Endothelial cell of umbilical vein (primary cell): ENCODE data around the gene PLOD1. TPM values are rescaled to one million over a fixed set of nuclear protein-coding genes. Genes with fewer than 3 reads are reported as not detected.

Experiments used
- BruUV-seq: library from RNA; stranded (reverse); fragments of 400-500 nt; replicated peaks from 2 replicates; lab custom pipeline; 2021; lab: Mats Ljungman, UMichigan
- CTCF ChIA-PET: fragments of 300-600, 350-600 bp; sonication (Branson Sonifier 250); formaldehyde crosslinking; loops from one replicate; lab custom pipeline; 2021; ENCODE audit warnings: antibody characterized with exemption, inconsistent platforms; lab: Charles Lee
- POLR2A ChIA-PET: fragments of 300-600, 350-600 bp; sonication (Branson Sonifier 250); formaldehyde crosslinking; loops from one replicate; lab custom pipeline; 2021; ENCODE audit warnings: antibody characterized with exemption, inconsistent platforms; lab: Charles Lee
- DNase-seq: peaks from one replicate; pipeline ENCODE4 v3.0.0-alpha.2; 2011; ENCODE audit warnings: low read depth, low spot score
- FAIRE-seq: peaks from 2 replicates; lab custom pipeline; 2011; peaks lifted over from hg19 to GRCh38; lab: Jason Lieb, UNC
- H2AFZ ChIP-seq: 2 replicates; pipeline ENCODE4 v1.6.0; 2012; ENCODE audit warnings: low read depth, low read length, control low read depth, inconsistent platforms
- H3K27ac ChIP-seq: 2 replicates; pipeline ENCODE4 v1.5.1; 2011; ENCODE audit warnings: low read depth, mild to moderate bottlenecking, control low read depth, low read length, moderate library complexity; ENCODE audit not compliant: insufficient read depth
- H3K27me3 ChIP-seq, 2 experiments: 2 replicates each; pipeline versions ENCODE4 v1.6.0 to v1.6.1; 2011; ENCODE audit warnings: low read length in 2 of 2, mixed read lengths in 1 of 2; ENCODE audit not compliant: control insufficient read depth in 2 of 2, insufficient read depth in 2 of 2
- H3K36me3 ChIP-seq, 2 experiments: 2 replicates in 1 of 2; 3 replicates in 1 of 2; pipeline ENCODE4 v1.5.1; 2011; ENCODE audit warnings: low read length in 2 of 2, mild to moderate bottlenecking in 1 of 2, moderate library complexity in 1 of 2; ENCODE audit not compliant: control insufficient read depth in 2 of 2, insufficient read depth in 2 of 2; ENCODE audit errors: extremely low read depth in 1 of 2
- H3K4me1 ChIP-seq: 3 replicates; pipeline ENCODE4 v1.5.1; 2011; ENCODE audit warnings: mild to moderate bottlenecking, low read length; ENCODE audit not compliant: control insufficient read depth, insufficient read depth; ENCODE audit errors: extremely low read depth
- H3K4me2 ChIP-seq: 2 replicates; pipeline ENCODE4 v1.6.1; 2011; ENCODE audit warnings: low read length, control low read depth, mixed read lengths; ENCODE audit not compliant: insufficient read depth
- H3K4me3 ChIP-seq, 3 experiments: fragments of 200-600 bp in 1 of 3; sonication (generic), shearing (Covaris generic) in 1 of 3; replicated peaks in 1 of 3; 2 replicates each; pipeline ENCODE4 v1.5.1; 2011 to 2016; ENCODE audit warnings: control low read depth in 3 of 3, low read length in 3 of 3, mild to moderate bottlenecking in 2 of 3, inconsistent platforms in 1 of 3, low read depth in 1 of 3, moderate library complexity in 1 of 3; ENCODE audit not compliant: insufficient read depth in 1 of 3
- H3K79me2 ChIP-seq: 2 replicates; pipeline ENCODE4 v1.6.0; 2012; ENCODE audit warnings: low read length, inconsistent platforms; ENCODE audit not compliant: control insufficient read depth, insufficient read depth
- H3K9ac ChIP-seq: replicated peaks from 2 replicates; pipeline ENCODE3; 2011; ENCODE audit warnings: low read length, control low read depth; ENCODE audit not compliant: insufficient read depth; ENCODE audit errors: extremely low read depth
- H3K9me1 ChIP-seq: replicated peaks from 3 replicates; pipeline ENCODE4 v1.6.0; 2011; ENCODE audit warnings: mild to moderate bottlenecking, low read length; ENCODE audit not compliant: control insufficient read depth, insufficient read depth; ENCODE audit errors: extremely low read depth
- H3K9me3 ChIP-seq: replicated peaks from 2 replicates; pipeline ENCODE4 v1.5.1; 2012; ENCODE audit warnings: low read length, inconsistent platforms; ENCODE audit not compliant: control insufficient read depth, insufficient read depth
- H4K20me1 ChIP-seq: replicated peaks from 2 replicates; pipeline ENCODE3; 2011; ENCODE audit warnings: mild to moderate bottlenecking, low read length; ENCODE audit not compliant: control insufficient read depth, insufficient read depth; ENCODE audit errors: extremely low read depth
- CTCF ChIP-seq, 2 donors: IDR thresholded peaks; 1 replicate in 1 of 2; 2 replicates in 1 of 2; pipeline ENCODE4 v1.5.1; 2011; ENCODE audit warnings: low read length in 2 of 2, mild to moderate bottlenecking in 2 of 2, moderate library complexity in 2 of 2, control low read depth in 1 of 2, inconsistent platforms in 1 of 2, low read depth in 1 of 2; ENCODE audit not compliant: insufficient read depth in 1 of 2; ENCODE audit errors: extremely low read depth in 1 of 2
- FOS ChIP-seq: IDR thresholded peaks from 2 replicates; pipeline ENCODE4 v1.6.1; 2011; ENCODE audit warnings: mild to moderate bottlenecking, low read length, moderate library complexity, borderline replicate concordance; ENCODE audit not compliant: insufficient read depth
- dilution Hi-C: fragments of 300-500 bp; cut with MboI; formaldehyde crosslinking; loops from one replicate; pipeline ENCODE4 v1.15.0; 2019; ENCODE audit warnings: low sequenced_read_pairs; ENCODE audit not compliant: extremely low pct_ligation_motif_present
- intact Hi-C: fragments of 100-400 bp; cut with micrococcal nuclease; formaldehyde crosslinking; loops from one replicate; pipeline ENCODE4 v1.10.0; 2022
- polyA plus RNA-seq, 4 experiments: library from polyadenylated mRNA; depleted of rRNA in 3 of 4; stranded (reverse) in 3 of 4; unstranded in 1 of 4; fragments of >200 nt; gene quantifications; 2 replicates each; pipeline versions ENCODE4 v1.2.1 to v1.2.3, GENCODE V29; 2011 to 2012; ENCODE audit warnings: missing spikeins in 1 of 4
- total RNA-seq: library from RNA; stranded (reverse); gene quantifications from 2 replicates; pipeline ENCODE4 v1.2.3, GENCODE V29; 2021

PLOD1 gene
- total and polyA plus RNA-seq, 2 donors (not counting 3 experiments of a cell fraction or from before 2014, with no cell fraction given): 260 to 412 TPM

GRCh38 chr1:11907275-11908094, 27.0 kb upstream of the PLOD1 start:
- FAIRE-seq: peak; percentile 96

More at GRCh38 chr1:11907275-11908094, 27.0 kb upstream of the PLOD1 start:
- Histone ChIP-seq H3K9ac (peak overlapping the region; percentile 90), H3K9me1 (no peaks in the 10 kb centered on the region), H3K36me3 (no peaks in the 10 kb centered on the region), H3K4me1 (peaks cover 3% of the 10 kb centered on the region), H3K4me2 (peak overlapping the region; percentile 19), H2AFZ (no peak overlapping the region), H4K20me1 (no peaks in the 10 kb centered on the region), H3K27ac (peak overlapping the region; percentile 100), H3K27me3 (no peaks in the 10 kb centered on the region), H3K9me3 (no peaks in the 10 kb centered on the region), H3K79me2 (no peaks in the 10 kb centered on the region), H3K4me3 (no peak overlapping the region)
- intact Hi-C loops (loop anchor here (1.0 to 2.0 kb wide), 6 partner anchors 60 to 257 kb away; partner anchors contain the start of genes CLCN6 and MFN2), dilution Hi-C loops (no loop called here)
- ChIA-PET CTCF (interaction anchor here (0.6 to 2.5 kb wide), 12 partner anchors 8 to 870 kb away, joined by 3 to 20 read pairs (median 4); partner anchors contain the start of gene MFN2), POLR2A (interaction anchor here (0.6 to 4.3 kb wide), 35 partner anchors 8 to 279 kb away, joined by 3 to 100 read pairs (median 7); partner anchors contain the start of genes CLCN6, FBXO2, FBXO44 and FBXO6)
- peak; percentile 97 for DNase-seq
- TF ChIP-seq CTCF (IDR thresholded peaks at IDR 0.05; ENCODE audit: extremely low read depth in 1 of 2, insufficient read depth in 1 of 2, low read depth in 1 of 2, low read length in 2 of 2) (peak; percentile 50 to 89), FOS (no peak)
- BruUV-seq: no TSS peak
